ELF-1 (cell line): ENCODE data around the gene AGAP1.
"Not testable (repeated sequence)": the region's sequence is repeated elsewhere in the genome, so short reads cannot be mapped to it uniquely, and the experiment has no call there.

ENCODE experiments used
- DNase-seq: peaks from one replicate; pipeline ENCODE4 v3.0.0-alpha.2; 2016; ENCODE audit warnings: low read depth, low spot score

The AGAP1 gene

DNA sequence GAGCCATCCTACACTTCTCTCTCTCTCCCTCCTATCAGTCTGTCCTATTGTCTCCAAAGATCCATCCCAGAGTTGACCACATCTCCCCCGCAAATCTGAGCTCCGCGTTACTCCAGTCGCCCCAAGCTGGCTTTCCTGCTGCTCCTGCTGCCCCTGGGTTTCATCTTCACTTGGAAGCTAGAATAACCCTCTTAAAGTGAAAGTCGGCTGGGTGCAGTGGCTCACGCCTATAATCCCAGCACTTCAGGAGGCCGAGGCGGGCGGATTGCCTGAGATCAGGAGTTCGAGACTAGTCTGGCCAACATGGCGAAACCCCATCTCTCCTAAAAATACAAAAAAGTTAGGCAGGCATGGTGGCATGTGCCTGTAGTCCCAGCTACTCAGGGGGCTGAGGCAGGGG is 647.8 kb downstream of the AGAP1 start:
- DNase-seq = not testable (repeated sequence)

DNA sequence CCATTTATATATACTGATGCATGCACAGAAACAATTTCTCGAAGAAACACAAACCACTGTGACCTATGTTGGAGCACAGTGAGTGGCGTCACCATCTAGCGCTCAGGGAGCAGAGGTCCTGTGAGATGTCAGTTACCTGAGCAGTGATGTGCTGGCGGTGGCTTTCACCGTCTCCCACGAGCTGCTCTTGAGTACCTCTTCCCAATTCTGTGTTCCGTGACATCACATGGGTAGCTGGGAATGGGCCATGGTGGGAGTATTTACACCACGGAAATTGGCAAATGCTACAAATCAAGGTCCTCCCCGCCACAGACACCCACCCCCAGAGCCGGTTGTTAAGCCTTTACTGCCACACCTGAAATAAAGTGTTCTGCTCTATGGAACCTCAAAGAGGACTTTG is 650.0 kb downstream of the AGAP1 start:
- DNase-seq = no peak

DNA sequence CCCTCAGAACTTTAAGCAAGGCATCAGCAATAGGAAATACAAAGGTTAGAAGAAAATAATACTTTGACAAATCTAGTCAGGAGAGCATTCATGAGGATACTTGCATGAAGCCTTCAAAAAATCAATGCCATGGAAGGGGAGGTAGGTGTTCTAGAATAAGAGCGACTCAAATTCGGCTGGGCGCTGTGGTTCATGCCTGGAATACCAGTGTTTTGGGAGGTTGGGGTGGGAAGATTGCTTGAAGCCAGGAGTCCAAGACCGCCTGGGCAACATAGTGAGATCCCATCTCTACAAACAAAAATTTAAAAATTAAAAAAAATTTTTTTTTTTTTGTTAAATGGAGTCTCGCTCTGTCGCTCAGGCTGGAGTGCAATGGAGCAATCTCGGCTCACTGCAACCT is 652.6 kb downstream of the AGAP1 start:
- DNase-seq = no peak

DNA sequence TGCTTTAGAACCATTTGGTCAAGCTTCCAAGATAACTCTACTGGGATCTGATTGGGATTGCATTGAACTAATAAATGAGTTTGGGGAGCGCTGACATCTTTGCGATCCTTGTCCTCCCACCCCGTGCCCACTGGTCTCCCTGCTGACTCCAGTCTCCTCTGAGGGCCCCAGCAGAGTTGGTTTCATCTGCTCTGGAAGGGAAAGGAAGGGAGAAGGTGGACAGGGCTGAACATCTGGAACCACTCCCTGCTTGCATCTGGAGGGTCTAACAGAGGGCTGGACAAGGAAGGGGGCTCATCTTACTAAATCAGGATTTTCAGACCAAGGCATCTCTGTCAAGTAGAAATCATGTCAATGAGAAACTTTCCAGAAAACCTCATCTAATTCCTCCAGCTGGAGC is 661.6 kb downstream of the AGAP1 start:
- no peak for DNase-seq

DNA sequence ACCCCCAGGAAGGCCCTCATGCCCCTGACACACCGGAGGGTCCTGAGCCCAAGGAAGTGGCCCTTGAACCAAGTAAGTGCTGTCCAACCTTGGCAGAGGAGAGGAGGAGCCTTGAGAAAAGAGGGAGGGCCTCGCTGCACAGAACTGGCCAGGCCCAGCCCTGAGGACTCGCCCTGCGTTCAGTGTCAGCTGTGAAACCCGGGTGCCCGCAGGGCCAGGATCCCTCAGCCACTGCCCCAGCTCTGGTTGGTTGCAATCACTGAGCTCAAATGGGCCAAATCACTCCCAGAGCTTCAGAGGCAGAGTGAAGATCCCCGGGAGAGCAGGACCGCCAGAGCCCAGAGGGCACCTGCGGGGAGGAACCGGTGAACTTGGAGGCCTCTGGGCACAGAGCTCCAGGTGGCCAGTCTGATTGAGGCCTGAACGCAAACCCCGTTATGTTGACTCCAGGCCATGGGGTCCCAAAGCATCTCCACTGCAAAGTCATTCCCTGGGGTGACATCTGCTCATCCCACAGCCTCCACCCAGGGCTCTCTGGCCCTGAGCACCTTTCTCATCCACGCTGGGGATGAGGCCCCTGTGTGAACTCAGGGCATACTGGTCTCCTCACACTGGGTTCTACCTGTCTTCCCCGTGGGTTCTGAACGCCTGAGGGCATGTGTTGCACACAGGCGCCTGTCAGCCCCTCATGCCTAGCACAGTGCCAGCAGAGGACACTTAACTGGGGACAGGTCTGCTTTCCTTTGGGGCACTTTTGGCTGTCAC is 662.4 kb downstream of the AGAP1 start:
- DNase-seq = no peak

DNA sequence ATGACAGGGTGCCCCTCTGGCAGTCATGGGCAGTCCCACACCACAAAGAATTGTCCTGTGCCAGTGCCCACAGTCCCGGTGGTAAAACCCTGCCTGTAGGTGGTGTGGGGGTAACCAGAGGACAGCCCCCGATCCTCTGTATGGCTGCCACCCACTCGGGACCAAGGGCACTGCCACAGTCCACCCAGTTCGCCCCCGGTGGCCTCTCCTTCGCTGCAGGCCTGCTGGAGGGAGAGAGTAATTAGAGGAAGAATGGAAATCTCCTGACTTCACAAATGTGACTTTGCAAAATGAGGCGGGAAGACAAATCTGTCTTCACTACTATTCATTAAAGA is 663.0 kb downstream of the AGAP1 start:
- DNase-seq = no peak

DNA sequence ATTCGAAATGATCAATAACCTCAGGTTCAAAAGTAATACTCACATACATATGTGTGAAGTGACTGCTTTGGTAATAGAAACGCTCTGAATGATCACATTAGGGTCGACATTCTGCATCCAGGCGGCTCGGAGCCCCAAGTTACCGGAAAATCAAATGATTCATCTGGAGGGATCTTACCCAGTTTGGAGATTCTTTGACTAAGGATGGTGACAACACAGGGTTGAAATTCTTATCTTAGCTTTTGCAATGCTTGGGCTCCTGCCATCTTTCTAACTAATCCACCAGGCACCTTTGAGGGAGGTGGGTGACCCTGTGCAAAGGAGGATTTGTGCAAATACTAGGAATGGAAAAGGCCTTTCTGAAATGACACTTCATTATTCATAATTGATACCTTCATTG is 663.5 kb downstream of the AGAP1 start:
- no peak for DNase-seq

DNA sequence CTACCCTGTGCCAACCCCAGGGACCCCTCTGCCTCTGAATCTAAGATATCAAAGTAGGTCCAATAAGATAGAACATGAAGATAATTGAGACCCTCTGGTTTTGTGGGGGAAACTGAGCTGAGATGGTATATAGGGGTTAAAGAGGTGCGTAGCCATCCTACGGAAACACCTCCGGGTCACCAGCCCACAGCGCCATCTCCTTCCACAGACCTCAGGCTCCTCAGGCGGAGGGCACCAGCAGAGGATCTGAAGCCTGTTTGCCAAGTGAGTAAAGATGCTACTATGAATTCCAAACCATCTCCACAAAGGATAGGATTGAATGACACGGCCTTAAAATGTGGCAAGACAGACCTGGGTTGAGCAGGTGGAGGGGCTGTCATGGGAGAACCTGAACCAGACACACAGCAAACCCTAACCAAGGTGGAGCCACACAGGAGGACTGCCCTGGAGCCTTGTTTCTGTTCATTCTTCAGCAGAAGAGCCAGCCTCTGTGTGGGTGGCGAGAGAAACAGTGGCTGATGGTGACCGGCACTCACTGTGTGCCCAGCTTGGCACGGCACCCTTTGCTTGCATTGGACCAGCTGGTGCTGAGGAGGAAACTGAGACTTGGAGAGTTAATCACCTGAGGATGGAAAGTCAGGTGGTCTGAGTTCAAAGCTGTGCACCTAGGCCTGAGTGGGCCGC is 664.1 kb downstream of the AGAP1 start:
- DNase-seq = no peak

DNA sequence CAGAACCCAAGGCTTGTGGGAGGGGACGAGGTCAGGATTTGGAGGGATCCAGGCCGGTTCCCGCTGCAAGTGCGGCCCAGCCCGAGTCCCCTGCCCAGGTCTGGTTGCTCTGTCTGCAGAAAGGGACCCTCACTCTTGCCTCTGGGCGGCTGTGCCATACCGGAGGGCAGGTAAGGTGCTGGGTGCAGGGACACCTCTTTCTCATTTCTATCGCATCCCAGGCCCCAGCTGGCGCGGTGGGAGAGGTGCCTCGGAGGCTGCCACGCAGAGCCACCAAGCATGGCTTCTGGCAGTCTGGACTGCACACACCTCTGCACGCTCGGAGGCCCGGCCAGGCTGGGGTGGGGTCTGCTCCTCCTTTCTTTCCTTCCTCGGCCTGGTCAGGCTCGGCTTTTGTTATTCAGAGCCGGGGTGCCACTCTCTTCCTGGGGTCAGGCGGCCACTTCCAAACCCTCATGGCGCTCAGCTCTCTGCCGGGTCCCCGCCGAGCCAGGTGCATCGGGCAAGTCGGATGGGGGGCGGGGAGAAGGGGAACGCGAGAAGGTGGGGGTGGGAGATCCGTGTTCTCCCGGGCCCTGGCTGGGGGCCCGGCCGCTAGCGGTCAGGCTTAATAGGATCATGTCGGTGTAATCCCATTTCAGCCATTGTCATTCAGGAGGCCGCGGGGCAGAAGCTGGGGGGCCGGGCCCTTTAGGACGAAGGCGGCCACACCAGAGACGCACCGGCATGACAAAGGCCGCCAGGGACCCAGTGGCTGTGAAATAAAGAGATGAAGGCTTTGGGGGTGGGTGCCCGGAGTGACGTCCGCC is 665.3 kb downstream of the AGAP1 start:
- DNase-seq = peak; percentile 92

DNA sequence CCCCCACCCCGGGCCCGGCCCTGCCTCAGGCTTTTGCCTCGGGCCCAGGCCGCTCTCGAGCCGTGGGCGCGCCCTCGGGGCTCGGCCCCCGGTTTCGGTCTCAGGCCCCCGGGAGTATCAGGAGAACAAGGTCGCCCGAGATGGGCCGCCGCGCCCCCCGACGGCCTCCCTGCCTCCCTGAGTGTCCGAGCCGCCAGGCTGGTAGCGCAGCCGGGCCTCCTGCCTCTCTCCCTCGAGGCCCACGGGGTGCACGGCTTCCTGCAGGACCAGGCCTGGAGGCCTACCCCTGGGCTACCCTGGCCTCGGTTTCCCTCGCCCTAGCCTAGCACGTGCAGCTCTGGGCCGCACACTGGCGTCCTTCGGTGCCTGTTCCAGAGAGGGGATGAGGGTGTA is 665.9 kb downstream of the AGAP1 start:
- no peak for DNase-seq

DNA sequence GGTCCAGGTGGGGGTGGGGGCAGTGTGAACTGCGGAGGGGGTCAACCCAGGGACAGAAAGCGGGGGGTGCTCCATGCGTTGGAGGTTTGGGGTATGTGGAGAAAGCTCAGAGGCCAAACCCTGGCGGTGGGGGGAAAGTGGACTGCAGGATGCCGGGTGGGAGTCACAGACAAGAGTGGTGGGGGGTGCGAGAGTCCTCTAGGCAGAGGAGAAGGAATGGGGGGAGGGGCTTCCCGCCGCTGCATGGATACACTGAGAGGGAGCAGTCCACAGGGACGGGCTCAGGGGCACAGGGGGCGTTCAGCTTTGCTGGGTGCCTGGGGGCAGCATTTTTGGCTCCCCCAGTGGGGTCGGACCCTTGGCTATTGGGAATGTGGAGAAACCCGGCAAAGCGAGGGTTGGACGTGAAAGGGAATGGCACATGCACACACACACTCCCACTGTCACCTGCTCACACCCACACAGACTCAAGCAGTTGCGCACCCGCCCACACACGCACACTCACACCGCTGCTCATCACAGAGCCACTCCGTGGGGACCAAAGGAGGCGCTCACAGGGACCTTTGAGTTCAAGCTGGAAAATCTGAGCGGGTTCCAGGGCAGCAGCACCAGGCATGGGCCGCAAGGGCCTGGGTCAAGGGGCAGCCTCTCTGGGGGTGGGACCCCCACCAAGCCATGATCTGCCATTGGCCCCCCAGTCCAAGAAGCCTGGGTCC is 666.7 kb downstream of the AGAP1 start:
- DNase-seq = peak; percentile 31

DNA sequence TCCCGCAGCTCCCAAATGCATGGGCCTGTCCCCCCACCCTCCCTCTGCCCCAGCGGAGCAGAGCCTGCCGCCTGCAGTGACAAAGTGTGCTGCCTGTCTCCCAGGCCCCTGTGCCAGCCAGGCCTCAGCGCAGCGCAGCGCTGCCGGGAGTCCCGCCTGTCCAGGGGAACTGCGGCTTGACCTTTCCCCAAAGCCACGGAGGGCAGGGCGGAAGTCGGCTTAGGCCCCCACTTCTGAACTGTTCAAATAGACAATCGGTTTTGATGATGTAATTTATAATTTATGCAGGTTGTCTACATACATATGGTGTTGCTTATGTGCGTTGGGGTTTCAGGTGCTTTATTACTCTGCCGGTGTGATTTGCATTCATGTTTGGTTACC is 667.2 kb downstream of the AGAP1 start:
- DNase-seq = peak; percentile 33

DNA sequence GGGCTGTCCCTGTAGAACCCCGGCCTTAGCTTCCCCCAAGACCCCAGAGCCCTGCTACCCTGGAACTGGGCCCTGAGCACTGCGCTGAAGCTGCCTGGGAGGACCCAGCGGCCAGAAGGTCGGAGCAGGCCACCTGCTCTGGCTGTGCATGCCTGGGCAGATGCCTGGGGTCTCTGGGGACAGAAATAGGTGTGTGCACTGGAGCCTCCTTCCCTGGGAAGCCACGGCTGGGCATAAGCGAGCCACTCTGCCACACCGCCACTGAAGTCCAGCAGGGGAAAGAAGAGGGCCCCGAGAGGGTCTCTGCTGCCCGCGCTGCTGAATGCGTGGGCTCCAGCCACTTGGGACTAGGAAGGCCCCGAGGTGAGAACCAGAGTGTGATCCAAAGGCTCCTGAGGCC is 667.7 kb downstream of the AGAP1 start:
- no peak for DNase-seq

DNA sequence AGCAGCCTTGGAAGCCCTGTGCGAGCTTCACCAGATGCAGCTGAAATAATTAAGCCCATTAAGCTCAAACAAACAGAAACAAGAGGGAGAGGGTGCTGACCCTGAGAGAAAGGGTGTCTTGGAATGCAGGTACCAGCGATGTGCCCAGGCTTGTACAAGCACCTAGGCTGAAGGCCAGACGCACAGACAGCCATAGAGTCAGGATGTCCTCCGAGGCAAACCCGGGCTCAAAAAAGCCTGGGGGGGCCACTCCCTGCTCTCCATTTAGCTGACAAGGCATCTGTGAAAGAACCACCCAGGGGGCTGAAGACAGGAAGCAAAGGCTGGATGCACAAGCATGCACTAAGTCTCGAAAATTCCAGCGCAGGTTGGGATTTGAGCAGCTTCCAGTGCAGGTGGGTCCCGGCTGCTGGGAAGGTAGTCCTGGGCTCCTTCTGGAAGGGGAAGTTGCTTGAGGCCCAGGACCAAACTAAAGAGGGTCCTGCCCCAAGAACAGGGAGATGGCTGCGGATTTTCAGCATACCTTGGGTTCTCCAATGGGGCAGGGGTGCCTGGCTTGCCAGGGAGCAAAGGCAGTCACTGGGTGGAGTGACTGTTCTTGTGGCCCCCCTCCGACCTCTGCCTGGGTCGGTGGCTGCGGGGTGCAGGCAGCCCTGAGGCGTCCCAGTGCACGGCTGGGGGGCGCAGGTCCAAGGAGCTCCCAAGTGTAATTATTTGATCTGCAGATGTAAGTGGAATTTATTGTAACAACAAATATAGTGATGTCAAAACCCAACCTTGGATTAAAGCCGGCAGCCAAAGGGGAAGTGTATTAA is 668.4 kb downstream of the AGAP1 start:
- peak; percentile 80 for DNase-seq

DNA sequence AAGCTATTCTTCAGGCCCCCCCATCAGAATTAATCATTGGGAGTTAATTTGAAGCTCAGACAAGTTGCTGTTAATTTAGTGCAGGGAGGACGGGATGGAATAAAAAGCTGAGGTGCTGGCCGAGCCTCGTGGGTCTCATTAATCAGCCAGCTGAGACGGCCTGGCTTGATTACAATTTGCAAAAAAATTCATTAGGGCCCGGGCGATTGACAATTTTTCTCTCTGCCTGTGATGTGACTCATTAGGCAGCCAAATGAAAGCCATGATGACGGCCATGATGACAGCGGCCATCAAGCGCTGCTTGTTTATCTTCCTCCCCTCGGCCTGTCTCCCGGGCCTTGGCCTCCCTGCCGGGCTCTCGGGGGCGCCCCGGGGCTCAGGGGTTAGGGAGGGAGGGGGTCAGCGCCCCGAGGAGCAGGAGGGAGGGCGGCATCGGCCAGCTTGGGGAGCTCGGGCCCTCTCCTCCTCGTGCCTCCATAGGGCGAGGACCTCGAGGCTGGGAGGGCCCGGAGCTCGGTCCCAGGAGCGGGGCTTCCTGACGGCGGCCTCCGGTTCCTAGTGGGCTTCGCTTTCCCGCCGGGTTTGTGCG is 669.1 kb downstream of the AGAP1 start:
- peak; percentile 28 for DNase-seq

DNA sequence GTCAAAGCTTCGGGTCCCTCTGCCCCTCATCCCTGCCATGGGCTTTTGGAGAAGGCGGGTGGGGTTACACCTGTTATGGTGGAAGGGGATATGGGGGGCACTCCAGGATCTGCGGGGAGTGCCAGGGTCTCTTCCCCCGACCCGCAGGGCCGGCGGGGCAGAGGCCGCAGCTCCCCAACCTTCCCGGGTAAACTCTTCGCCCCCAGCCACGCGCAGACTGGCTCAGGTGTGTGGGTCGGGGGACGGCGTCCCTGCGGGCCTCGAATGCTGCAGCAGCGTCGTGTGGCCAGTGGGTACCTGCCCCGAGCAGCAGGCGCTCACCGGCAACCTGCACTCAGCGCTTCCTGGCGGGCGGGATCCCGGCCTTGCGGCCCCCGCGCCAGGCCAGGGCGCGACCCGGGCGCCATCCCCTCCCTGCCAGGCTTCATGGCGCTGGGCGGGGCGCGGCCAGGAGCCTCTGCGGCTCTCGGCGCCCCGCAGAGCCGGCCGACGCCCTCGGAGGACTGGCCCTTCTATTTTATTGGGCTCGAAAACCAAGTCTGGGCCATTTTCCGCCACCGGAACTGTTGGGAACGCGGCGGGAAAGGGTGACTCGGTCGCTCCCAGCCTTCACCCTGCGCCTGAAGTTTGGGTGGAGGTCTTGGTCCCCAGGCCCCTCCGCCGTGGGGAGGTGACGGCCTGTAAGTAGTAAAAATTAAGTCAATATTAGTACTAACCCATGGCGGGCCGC is 669.8 kb downstream of the AGAP1 start:
- DNase-seq = peak; percentile 50

DNA sequence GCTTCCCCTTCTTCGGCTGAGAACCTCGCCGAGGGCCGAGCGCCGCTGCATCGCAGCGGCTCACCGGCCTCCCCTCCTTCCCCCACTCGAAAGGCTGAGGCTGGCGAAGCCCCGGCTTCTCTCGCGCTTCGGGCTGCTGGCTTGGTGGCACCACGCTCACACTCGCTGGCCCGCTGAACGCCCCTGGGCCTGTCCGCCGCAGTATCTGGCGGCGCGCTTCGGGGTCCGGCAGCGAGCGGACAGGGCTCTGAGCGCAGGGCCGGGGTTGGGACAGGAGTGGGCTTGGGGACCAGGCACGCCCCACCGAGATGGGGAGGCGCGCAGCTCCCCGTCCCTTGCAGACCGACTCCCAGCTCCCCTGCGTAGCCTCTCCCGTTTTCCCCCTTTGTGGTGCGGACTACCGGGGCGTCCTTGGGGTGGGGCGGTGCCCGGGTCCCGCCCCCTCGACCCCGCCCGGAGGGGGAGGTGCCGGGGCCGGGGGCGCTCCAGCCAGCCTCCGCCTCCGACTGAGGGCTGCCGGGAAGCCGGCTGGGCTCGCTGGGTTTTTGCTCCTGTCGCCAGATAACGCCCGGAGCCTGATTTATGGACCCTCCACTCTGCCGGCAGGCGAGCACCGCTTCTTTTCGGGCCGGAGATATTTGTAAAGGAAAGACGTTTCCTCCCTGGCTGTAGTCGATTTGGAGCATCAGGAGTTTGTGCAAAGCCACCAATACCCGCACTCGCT is 670.5 kb downstream of the AGAP1 start:
- peak; percentile 87 for DNase-seq

DNA sequence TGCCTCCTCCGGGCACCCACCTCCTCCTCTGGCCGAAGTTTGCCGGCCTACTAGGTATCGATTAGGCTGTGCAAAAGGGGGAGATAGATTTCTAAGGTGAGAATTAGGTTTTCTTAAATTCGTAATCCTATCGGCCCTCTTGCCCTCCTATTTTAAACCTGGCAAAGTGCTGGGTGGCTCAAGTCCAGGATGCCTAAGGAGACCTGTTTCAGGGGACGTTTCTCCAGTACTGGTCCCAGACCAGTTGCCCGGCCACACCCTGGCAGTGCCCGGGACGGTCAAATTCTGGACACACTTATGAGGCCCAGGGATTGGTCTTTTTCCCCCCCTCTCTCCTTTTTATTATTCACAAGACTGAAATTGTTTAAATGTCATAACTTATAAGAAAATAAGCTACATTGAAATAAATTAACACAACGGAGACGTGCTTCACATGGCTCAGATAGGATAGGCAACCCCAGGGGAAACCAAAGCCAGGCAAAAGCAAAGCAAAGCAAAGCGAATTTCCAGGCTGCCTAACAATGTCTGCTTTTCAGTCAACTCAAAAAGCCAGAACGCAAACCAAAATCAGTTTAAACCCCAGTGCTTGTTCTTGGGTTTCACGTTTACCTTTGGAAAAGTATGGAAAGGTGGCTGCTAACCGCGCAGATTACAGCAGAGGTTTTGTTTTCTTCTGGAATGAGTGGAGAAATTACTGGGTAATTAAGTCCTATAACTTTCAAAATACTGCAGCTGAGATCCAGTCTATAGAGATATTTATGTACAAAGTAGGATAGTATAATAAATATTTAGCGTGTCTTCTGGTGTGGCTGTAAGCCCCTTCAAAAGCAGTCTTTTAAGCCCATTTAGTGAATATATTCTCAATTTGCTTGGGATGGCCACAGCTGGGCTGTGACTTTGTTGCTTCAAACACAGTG is 671.3 kb downstream of the AGAP1 start:
- DNase-seq = no peak
